ENCODE results near the gene ZNHIT3. TPM values are rescaled to one million over a fixed set of nuclear protein-coding genes. Genes with fewer than 3 reads are reported as not detected.

Gene ZNHIT3
- total and polyA plus RNA-seq, 2 of the 13 experiments (the other 11 are each of a cell fraction or from before 2014, with no cell fraction given) = 66.6 to 77.4 TPM

DNA sequence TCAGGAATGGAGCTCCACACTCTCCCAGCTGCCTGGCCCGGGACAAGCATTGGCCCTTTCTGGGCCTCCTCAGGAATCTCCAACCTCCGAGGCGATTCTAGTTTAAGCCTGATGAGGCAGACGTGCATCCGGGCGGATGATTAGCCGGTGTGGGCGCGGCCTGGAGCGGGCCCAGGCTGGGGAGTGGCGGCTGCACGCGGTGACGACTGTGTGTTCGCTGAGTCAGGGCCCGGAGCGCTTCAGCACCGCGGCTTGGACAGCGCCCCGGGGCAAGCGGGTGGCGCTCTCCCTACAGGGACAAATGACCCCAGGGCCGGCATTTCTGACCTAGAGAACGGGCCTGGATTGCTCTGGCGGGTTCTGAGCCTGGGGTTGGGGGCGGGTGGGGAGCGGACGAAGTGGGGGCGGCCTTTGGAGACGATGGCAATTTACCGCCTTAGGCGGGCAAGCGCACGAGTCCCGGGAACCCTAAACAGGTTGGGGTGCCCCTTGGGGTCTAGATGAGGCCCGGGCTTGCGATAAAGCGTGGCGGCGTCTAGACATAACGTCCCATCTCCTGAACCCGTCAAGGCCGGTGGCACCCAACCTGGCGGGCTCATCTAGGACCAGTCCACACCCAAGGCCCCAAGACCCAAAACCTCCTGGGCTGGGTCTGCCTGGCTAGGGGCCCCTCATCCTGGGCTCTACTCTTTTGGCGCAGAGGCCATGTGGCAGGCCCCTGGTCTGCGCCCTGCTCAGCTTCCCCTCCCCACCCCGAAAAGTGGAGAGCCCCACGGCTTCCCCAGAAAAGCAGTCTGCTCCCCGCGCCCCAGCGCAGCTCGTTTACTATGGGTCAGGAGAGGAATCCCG lies 22.3 kb upstream of the ZNHIT3 start (continued):
- TF ChIP-seq, protein P1, sequence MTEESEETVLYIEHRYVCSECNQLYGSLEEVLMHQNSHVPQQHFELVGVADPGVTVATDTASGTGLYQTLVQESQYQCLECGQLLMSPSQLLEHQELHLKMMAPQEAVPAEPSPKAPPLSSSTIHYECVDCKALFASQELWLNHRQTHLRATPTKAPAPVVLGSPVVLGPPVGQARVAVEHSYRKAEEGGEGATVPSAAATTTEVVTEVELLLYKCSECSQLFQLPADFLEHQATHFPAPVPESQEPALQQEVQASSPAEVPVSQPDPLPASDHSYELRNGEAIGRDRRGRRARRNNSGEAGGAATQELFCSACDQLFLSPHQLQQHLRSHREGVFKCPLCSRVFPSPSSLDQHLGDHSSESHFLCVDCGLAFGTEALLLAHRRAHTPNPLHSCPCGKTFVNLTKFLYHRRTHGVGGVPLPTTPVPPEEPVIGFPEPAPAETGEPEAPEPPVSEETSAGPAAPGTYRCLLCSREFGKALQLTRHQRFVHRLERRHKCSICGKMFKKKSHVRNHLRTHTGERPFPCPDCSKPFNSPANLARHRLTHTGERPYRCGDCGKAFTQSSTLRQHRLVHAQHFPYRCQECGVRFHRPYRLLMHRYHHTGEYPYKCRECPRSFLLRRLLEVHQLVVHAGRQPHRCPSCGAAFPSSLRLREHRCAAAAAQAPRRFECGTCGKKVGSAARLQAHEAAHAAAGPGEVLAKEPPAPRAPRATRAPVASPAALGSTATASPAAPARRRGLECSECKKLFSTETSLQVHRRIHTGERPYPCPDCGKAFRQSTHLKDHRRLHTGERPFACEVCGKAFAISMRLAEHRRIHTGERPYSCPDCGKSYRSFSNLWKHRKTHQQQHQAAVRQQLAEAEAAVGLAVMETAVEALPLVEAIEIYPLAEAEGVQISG (CRISPR knock-in tag; IDR thresholded peaks at IDR 0.05) = peak; percentile 59; the same call in 1 of the 2 replicates
- TF ChIP-seq MAFK (conservative IDR thresholded peaks at IDR 0.05 in 1 of 2, IDR thresholded peaks at IDR 0.05 in 1 of 2; ENCODE audit: low read length in 2 of 2) = peak; percentile 40 to 50
- TF ChIP-seq, protein P2, sequence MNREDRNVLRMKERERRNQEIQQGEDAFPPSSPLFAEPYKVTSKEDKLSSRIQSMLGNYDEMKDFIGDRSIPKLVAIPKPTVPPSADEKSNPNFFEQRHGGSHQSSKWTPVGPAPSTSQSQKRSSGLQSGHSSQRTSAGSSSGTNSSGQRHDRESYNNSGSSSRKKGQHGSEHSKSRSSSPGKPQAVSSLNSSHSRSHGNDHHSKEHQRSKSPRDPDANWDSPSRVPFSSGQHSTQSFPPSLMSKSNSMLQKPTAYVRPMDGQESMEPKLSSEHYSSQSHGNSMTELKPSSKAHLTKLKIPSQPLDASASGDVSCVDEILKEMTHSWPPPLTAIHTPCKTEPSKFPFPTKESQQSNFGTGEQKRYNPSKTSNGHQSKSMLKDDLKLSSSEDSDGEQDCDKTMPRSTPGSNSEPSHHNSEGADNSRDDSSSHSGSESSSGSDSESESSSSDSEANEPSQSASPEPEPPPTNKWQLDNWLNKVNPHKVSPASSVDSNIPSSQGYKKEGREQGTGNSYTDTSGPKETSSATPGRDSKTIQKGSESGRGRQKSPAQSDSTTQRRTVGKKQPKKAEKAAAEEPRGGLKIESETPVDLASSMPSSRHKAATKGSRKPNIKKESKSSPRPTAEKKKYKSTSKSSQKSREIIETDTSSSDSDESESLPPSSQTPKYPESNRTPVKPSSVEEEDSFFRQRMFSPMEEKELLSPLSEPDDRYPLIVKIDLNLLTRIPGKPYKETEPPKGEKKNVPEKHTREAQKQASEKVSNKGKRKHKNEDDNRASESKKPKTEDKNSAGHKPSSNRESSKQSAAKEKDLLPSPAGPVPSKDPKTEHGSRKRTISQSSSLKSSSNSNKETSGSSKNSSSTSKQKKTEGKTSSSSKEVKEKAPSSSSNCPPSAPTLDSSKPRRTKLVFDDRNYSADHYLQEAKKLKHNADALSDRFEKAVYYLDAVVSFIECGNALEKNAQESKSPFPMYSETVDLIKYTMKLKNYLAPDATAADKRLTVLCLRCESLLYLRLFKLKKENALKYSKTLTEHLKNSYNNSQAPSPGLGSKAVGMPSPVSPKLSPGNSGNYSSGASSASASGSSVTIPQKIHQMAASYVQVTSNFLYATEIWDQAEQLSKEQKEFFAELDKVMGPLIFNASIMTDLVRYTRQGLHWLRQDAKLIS (CRISPR knock-in tag; IDR thresholded peaks at IDR 0.05) = no peak
- TF ChIP-seq, protein P3, sequence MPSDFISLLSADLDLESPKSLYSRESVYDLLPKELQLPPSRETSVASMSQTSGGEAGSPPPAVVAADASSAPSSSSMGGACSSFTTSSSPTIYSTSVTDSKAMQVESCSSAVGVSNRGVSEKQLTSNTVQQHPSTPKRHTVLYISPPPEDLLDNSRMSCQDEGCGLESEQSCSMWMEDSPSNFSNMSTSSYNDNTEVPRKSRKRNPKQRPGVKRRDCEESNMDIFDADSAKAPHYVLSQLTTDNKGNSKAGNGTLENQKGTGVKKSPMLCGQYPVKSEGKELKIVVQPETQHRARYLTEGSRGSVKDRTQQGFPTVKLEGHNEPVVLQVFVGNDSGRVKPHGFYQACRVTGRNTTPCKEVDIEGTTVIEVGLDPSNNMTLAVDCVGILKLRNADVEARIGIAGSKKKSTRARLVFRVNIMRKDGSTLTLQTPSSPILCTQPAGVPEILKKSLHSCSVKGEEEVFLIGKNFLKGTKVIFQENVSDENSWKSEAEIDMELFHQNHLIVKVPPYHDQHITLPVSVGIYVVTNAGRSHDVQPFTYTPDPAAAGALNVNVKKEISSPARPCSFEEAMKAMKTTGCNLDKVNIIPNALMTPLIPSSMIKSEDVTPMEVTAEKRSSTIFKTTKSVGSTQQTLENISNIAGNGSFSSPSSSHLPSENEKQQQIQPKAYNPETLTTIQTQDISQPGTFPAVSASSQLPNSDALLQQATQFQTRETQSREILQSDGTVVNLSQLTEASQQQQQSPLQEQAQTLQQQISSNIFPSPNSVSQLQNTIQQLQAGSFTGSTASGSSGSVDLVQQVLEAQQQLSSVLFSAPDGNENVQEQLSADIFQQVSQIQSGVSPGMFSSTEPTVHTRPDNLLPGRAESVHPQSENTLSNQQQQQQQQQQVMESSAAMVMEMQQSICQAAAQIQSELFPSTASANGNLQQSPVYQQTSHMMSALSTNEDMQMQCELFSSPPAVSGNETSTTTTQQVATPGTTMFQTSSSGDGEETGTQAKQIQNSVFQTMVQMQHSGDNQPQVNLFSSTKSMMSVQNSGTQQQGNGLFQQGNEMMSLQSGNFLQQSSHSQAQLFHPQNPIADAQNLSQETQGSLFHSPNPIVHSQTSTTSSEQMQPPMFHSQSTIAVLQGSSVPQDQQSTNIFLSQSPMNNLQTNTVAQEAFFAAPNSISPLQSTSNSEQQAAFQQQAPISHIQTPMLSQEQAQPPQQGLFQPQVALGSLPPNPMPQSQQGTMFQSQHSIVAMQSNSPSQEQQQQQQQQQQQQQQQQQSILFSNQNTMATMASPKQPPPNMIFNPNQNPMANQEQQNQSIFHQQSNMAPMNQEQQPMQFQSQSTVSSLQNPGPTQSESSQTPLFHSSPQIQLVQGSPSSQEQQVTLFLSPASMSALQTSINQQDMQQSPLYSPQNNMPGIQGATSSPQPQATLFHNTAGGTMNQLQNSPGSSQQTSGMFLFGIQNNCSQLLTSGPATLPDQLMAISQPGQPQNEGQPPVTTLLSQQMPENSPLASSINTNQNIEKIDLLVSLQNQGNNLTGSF (CRISPR knock-in tag; IDR thresholded peaks at IDR 0.05) = peak; percentile 84
- TF ChIP-seq, protein P4, sequence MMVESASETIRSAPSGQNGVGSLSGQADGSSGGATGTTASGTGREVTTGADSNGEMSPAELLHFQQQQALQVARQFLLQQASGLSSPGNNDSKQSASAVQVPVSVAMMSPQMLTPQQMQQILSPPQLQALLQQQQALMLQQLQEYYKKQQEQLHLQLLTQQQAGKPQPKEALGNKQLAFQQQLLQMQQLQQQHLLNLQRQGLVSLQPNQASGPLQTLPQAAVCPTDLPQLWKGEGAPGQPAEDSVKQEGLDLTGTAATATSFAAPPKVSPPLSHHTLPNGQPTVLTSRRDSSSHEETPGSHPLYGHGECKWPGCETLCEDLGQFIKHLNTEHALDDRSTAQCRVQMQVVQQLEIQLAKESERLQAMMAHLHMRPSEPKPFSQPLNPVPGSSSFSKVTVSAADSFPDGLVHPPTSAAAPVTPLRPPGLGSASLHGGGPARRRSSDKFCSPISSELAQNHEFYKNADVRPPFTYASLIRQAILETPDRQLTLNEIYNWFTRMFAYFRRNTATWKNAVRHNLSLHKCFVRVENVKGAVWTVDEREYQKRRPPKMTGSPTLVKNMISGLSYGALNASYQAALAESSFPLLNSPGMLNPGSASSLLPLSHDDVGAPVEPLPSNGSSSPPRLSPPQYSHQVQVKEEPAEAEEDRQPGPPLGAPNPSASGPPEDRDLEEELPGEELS (CRISPR knock-in tag; IDR thresholded peaks at IDR 0.05) = no peak
- TF ChIP-seq, protein P5, sequence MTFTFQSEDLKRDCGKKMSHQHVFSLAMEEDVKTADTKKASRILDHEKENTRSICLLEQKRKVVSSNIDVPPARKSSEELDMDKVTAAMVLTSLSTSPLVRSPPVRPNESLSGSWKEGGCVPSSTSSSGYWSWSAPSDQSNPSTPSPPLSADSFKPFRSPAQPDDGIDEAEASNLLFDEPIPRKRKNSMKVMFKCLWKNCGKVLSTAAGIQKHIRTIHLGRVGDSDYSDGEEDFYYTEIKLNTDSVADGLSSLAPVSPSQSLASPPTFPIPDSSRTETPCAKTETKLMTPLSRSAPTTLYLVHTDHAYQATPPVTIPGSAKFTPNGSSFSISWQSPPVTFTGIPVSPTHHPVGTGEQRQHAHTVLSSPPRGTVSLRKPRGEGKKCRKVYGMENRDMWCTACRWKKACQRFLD (CRISPR knock-in tag; IDR thresholded peaks at IDR 0.05; ENCODE audit: borderline replicate concordance) = 0 out of 2 replicates have a peak, but pooled peaks have one; percentile 42
- no peak for TF ChIP-seq SMAD9 (CRISPR knock-in tag; IDR thresholded peaks at IDR 0.05)
